ENCODE results near the gene RNF145. TPM values are rescaled to one million over a fixed set of nuclear protein-coding genes. Genes with fewer than 3 reads are reported as not detected.

RNF145 gene
- total RNA-seq, 1 donor from 2014 or later: 56.6 TPM

DNA sequence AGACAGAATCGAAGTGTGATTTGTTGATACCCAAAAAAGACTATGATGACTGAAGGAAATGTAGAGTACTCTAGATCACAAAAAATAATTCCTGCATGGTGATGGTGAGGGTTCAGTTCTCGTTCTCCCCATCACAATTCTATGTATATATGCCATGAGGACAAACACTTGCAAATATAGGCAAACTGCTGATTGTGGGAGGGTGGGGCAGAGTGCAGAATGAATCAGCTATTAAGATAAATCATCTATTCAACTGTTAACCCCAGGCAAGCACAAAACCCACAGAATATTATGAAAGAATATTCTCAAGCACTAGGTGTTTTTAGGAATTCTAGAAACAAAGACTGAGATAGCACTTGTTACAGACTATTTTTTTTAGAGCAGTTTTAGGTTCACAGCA is 39.8 kb upstream of the RNF145 start:
- Mint-ChIP-seq H3K27me3 (peaks cover 34% of the 10 kb centered on the region), H3K9me3 (ENCODE audit: low read depth) (no peaks in the 10 kb centered on the region), H3K4me1 (ENCODE audit: low read depth) (no peaks in the 10 kb centered on the region), H3K4me3 (ENCODE audit: low read depth) (no peak overlapping the region), H3K36me3 (ENCODE audit: insufficient read depth) (no peaks in the 10 kb centered on the region), H3K27ac (no peak overlapping the region)
- no peak for DNase-seq (ENCODE audit: low spot score, unreplicated experiment)
- TF ChIP-seq, protein P1, sequence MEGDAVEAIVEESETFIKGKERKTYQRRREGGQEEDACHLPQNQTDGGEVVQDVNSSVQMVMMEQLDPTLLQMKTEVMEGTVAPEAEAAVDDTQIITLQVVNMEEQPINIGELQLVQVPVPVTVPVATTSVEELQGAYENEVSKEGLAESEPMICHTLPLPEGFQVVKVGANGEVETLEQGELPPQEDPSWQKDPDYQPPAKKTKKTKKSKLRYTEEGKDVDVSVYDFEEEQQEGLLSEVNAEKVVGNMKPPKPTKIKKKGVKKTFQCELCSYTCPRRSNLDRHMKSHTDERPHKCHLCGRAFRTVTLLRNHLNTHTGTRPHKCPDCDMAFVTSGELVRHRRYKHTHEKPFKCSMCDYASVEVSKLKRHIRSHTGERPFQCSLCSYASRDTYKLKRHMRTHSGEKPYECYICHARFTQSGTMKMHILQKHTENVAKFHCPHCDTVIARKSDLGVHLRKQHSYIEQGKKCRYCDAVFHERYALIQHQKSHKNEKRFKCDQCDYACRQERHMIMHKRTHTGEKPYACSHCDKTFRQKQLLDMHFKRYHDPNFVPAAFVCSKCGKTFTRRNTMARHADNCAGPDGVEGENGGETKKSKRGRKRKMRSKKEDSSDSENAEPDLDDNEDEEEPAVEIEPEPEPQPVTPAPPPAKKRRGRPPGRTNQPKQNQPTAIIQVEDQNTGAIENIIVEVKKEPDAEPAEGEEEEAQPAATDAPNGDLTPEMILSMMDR (IDR thresholded peaks at IDR 0.05; ENCODE audit: unreplicated experiment): no peak

DNA sequence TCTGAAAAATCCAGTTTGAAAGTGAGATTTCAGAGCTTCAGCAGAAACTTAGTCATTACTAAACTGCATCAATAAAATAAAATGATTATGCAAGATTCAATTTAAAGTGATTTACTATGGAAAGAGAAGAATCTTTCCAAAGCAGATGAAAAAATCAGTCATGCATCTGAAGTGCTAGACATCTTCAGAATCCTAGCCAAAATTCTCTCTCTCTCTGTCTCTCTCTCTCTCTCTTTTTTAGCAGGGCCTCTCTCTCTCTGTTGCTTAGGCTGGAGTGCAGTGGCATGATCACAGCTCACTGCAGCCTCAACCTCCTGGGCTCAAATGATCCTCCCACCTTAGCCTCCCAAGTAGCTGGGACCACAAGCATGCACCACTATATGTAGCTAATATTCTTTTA is 35.5 kb upstream of the RNF145 start:
- Mint-ChIP-seq H3K36me3 (ENCODE audit: insufficient read depth) (no peaks in the 10 kb centered on the region), H3K27ac (no peak overlapping the region), H3K4me1 (ENCODE audit: low read depth) (no peaks in the 10 kb centered on the region), H3K9me3 (ENCODE audit: low read depth) (no peaks in the 10 kb centered on the region), H3K4me3 (ENCODE audit: low read depth) (no peak overlapping the region), H3K27me3 (peaks cover 31% of the 10 kb centered on the region)
- no peak for DNase-seq (ENCODE audit: low spot score, unreplicated experiment)
- TF ChIP-seq, protein P1 (IDR thresholded peaks at IDR 0.05; ENCODE audit: unreplicated experiment): no peak

GRCh38 chr5:159244163-159244562 is 34.8 kb upstream of the RNF145 start:
- no peaks in the 10 kb centered on the region for H3K4me1 Mint-ChIP-seq (ENCODE audit: low read depth)
- H3K27me3 Mint-ChIP-seq: peaks cover 29% of the 10 kb centered on the region
- no peak overlapping the region for H3K4me3 Mint-ChIP-seq (ENCODE audit: low read depth)
- no peaks in the 10 kb centered on the region for H3K36me3 Mint-ChIP-seq (ENCODE audit: insufficient read depth)
- H3K27ac Mint-ChIP-seq: no peak overlapping the region
- TF ChIP-seq, protein P1 (IDR thresholded peaks at IDR 0.05; ENCODE audit: unreplicated experiment): no peak
- H3K9me3 Mint-ChIP-seq (ENCODE audit: low read depth): no peaks in the 10 kb centered on the region
- DNase-seq (ENCODE audit: low spot score, unreplicated experiment): no peak

GRCh38 chr5:159243385-159243784 is 34.0 kb upstream of the RNF145 start:
- H3K27me3 Mint-ChIP-seq: peaks cover 21% of the 10 kb centered on the region
- H3K36me3 Mint-ChIP-seq (ENCODE audit: insufficient read depth): no peaks in the 10 kb centered on the region
- H3K9me3 Mint-ChIP-seq (ENCODE audit: low read depth): no peaks in the 10 kb centered on the region
- no peak overlapping the region for H3K27ac Mint-ChIP-seq
- TF ChIP-seq, protein P1 (IDR thresholded peaks at IDR 0.05; ENCODE audit: unreplicated experiment): no peak
- no peak for DNase-seq (ENCODE audit: low spot score, unreplicated experiment)
- no peaks in the 10 kb centered on the region for H3K4me1 Mint-ChIP-seq (ENCODE audit: low read depth)
- H3K4me3 Mint-ChIP-seq (ENCODE audit: low read depth): no peak overlapping the region

DNA sequence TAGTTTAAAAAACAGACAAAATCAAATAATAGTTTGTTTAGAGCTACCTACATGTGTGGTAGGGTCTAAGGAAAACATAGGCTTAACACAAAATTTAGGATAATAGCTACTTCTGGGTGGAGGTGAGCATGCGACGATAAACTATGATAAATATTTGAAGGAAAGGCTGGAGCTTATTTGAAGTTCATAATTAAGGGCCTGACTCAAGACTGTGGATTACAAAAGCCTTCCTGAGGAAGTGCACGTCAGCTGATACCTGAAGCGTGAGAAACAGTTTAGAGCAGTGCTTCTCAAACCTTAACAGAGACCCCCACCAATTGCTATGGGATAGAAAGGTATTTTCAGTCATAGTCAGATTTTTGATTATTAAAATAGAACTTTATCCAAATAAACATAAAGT is 33.3 kb upstream of the RNF145 start:
- Mint-ChIP-seq H3K9me3 (ENCODE audit: low read depth) (no peaks in the 10 kb centered on the region), H3K36me3 (ENCODE audit: insufficient read depth) (no peaks in the 10 kb centered on the region), H3K4me1 (ENCODE audit: low read depth) (no peaks in the 10 kb centered on the region), H3K27ac (no peak overlapping the region), H3K4me3 (ENCODE audit: low read depth) (no peak overlapping the region), H3K27me3 (peaks cover 17% of the 10 kb centered on the region)
- TF ChIP-seq, protein P1 (IDR thresholded peaks at IDR 0.05; ENCODE audit: unreplicated experiment): no peak
- DNase-seq (ENCODE audit: low spot score, unreplicated experiment): no peak

All from progenitor cell of endocrine pancreas (in vitro differentiated cells).